Limb (tissue), 2 donors: ENCODE measurements around the gene TXN.

ENCODE experiments used
- DNase-seq, 2 donors: peaks; one replicate each; pipeline ENCODE4 v3.0.0-alpha.2; 2016; ENCODE audit errors: extremely low spot score in 2 of 2

Gene TXN

DNA sequence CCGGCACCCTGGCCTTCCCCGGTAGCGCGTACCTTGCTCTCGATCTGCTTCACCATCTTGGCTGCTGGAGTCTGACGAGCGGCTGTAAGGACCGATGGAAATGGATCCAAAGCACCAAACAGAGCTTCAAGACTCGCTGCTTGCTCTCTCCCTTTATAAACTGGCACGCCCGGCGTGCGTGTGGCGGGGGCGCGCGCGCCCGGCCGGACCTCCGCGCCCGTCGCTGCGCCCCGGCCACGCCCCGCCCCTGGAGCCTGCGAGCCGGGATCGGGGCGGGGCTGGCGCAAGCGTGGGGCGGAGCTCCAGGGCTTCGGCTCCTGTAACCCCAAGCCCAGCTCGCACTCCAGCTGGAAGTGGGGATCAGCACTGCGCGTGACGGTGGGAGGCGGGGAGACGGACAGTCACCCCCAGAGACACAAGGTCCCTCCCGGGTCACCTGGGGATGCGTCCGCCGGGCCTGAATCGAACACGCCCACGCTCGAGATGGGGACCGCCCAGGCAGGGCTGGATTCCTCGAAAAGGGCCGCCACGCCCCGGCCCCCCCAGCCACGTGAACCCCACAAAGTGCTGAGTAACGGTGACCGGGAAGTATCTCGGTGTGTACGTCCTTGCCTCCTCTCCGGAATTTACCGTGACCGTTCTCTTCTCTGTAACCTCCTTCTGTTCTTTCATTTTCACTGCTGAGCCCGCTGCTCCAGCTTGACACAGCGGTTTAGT is at the start of gene TXN:
TXN (minus strand) TSS at position 128 of the 717 bp plus-strand sequence; CDS start at position 56, 72 bp downstream.
- peak; percentile 89 to 93 for DNase-seq

DNA sequence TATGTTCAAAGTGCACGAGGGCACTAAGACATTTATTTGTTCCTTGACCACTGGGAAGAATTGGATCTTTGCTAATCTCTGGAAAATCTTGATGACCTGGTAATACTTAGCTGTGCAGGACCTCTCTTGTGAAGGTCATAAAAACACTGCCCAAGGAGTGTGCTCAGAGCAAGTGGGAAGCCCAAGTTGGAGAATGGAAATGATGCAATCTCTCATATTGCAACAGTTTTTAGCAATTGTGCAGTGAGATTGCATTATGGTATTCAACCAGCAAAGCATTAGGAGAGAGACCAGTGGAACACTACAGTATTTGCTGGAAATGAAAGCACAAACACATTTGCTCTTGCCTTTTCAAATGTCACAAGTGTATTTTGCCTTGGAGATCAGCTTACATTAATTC is 46.8 kb upstream of the TXN start:
- DNase-seq: no peak

DNA sequence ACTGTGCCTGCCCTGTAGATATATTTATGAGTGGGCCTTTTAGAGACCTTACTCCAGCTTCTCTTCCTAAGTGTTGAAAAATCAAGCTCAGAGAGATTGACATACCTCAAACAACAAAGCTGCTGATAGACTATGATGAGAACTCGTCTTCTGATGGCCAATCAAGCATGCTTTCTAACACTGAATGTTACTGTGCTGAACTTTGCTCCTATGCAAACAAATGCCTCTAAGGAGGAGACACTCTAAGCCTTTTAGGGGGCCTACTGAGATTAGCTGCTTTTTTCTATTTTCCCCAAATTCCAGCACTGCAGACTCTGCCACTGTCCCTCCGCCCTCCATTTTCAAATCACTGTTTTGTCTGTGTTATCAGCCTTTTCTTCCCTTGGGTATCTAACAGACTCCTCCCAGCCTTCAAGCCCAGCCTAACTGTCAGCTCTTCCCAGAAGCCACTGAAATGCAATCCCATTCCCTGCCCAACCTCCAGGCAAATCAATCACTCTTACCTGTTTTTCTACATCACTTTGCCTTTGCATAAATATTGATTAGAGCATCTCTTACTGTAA is 41.8 kb upstream of the TXN start:
- no peak for DNase-seq

DNA sequence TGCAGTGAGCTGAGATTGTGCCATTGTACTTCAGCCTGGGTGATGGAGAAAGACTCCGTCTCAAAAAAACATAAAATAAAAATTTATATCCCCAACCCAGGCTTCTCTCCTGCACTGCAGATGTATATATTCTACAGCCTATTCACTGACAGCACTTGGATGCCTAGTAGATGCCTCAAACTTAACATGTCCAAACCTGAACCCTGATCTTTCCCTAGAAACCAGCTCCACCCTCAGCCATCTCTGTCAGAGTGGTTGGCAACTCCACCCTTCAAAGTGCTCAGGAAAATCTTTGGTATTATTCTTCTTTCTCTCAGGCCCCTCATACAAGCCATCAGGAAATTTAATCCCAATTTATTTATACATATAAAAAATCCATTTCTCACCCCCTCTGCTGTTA is 36.9 kb upstream of the TXN start:
- no peak for DNase-seq

DNA sequence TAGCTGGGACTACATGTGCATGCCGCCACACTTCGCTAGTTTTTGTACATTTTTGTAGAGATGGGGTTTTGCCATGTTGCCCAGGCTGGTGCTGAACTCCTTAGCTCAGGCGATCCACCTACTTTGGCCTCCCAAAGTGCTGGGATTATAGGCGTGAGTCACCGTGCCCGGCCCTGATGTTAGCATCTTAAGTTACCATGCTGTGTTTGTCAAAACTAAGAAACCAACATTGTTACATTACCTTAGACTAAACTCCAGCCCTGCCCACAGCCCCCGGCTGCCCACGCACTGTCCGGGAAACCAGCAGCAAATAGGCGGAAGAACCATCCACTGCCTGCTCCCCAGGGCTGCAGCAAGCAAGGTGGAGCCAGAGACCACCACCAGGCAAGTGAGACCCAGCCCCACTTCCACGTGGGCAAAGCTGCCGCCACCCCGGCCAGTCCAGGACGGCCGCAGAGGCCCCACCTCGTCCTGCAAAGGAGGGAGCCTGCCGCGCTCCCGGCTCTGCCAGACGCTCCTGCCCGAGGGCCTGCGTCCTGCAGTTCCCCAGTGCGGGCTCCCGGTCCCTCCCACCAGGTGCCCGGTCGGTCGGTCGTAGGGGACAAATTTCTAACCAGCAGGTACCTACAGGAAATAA is 35.7 kb upstream of the TXN start:
- DNase-seq: no peak

DNA sequence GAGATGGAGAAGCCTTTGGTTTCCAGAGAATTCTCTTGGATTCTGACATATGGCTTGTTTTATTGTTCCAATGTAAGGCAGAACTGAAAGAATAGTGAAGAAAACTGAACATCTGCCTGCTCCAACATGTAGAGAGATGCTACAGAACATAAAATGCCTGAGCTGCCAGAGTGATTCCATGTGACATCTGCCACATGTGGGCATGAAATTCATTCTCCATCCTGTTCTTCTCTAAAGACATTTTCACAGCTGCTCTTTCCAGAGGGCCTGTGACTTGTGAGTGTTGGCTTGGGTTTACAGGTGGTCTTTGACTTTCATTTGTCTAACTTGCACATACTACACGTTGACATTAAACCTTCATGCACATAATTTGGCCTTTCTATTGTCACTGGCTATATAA is 33.7 kb upstream of the TXN start:
- DNase-seq: no peak

DNA sequence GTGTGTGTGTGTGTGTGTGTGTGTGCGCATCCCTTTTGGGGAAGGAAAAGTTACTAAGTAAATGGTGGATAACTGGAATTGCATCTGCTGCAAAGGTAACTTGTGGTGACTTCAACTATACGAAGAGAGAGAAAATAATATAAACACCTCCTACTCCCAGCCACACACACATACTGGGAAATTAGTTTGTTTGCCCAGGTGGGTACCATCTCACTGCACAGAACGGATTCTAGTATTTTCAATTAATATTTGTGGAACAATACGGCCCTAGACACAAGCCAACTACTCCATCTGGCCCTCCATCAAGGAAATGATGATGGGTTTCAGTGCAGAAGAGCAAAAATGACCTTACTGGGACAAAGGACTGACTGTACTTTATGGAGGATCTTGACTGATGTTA is 32.2 kb upstream of the TXN start:
- no peak for DNase-seq

DNA sequence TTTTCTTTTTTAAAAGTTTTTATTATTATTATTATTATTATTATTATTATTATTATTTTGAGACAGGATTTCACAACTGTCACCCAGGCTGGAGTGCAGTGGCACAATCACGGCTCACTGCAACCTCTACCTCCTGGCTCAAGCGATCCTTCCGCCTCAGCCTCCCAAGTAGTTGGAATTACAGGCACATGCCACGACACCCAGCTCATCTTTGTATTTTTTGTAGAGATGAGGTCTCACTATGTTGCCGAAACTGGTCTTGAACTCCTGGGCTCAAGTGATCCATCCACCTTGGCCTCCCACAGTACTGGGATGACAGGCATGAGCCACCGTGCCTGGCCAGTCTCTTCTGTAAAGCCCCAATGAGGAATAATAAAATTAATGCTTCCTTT is 31.0 kb upstream of the TXN start:
- DNase-seq: no peak

DNA sequence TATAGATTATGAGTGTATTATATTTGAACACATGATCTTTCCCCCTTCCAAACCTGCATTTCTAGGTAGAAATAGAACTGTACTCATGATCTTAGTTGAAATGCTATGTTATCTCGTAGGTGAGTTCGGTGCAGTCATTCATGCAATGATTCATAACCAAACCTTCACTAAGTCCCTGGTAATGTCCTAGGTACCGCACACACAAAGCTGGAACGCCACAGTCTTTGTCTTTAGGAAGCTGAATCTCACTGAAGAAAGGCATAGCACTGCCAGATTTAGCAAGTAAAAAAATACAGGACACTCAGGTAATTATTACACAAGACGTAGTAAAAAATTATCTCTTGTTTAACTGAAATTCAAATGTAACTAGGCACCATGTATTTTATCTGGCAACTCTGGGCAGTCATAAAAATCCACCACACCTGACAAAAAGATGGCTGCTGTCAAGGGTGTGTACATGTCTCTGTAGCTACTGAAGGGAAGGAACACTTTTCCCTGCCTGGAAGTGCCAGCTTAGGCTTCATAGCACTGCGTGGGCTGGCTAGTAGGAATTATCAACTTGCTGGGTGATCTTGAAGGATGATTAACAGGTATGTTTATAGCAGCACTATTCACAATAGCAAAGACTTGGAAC is 28.0 kb upstream of the TXN start:
- DNase-seq: no peak

DNA sequence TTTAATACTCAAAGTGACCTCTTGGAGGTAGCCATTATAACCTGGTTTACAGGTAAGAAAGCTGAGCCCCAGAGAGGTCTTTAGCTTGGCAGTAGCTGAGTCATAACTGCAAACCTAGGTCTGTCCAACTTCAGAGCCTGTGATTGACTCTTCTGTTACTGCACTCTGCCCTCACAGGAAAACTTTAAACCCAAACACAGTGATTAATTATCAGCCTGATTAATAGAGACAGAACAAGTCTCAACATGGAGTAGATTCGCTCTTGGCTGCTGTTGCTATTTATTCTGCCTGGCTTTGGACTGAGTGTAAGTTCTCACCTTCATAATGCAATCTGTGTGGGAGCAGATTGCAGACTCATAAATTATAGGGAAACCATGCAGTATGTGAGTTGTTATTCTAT is 27.4 kb upstream of the TXN start:
- no peak for DNase-seq

DNA sequence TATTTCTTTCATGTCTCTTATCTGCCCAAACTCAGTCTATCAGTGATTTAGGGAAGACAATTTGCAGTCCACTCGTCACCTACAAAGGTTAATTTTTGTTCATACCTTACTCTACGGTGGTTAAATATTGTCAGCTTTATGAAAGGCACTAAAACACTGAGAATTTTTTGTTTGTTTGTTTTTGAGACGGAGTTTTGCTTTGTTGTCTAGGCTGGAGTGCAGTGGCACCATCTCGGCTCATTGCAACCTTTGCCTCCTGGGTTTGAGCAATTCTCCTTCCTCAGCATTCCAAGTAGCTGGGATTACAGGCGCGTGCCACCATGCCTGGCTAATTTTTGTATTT is 26.4 kb upstream of the TXN start:
- no peak for DNase-seq

DNA sequence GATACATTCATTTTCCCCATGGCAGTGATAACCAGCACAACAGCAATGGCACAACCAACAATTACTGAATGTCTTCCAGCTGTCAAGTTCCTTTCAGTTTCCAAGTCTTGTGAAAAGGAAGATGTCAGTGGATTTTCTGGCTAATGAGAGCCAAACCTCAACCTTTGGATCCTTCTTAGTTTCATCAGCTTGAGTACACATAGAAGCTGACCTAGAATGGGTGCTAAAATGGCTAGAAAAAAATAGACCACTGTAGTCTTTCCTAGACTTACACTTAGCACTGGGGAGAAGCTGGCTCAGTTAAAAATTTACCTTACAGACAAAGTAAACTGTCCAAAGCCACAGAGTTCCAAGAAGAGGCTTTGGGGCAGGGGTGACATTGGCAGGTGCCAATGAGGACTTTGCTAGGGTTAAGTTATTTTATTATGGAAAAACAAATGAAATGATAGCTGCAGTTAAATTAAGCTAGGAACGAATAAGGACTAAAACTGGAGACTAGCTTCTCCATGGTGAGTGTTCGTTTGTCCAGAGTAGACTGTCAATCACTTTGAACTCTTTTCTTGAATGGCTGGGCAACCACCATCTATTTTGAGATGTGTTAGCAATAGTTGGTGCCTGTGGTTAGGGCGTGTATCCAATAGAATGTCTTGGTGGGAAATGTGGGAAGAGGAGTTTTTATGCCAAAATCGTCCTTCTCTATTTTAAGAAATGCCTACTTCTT is 25.9 kb upstream of the TXN start:
- no peak for DNase-seq

DNA sequence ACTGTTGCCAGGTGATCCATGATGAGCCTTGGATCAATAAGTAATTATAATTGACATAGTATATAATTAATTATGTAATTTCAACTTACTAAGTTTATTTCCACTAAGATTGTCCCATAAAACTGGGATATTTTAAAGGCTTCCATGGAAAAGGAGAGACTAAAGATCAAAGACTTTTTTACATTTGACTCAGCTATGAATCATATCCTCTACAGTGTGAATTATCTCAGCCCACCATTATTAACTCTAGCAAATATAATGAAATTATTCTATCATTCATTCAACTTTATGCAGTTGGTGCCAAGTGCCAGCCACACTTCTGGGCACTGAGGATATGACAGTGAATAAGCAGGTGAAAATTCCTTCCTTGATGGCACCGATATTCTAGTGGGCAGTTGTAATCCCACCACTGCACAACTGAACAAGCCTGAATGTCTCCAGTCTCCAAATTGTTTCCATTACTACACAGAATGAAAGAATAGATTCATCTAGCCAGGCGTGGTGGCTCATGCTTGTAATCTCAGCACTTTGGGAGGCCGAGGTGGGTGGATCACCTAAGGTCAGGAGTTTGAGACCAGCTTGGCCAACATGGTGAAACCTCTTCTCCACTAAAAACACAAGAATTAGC is 21.9 kb upstream of the TXN start:
- no peak for DNase-seq

DNA sequence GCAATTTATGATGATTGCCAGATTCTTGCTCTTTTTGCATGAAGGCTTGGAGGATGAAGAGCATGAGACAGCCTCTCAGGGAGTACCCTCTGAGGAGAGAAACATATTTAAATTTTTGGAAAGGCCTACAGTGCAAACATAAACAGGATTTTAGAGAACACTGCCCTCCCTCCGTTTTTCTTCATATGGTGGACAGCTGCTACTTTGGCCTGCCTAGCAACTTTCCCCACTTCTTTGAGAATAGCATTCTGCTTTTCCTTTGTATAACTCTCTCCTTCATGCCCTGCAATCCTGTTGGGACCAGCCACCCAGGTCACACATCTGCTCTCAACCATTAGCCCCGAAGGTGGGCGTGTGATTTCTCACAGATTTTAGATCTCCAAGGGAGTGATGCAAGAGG is 20.5 kb upstream of the TXN start:
- no peak for DNase-seq

DNA sequence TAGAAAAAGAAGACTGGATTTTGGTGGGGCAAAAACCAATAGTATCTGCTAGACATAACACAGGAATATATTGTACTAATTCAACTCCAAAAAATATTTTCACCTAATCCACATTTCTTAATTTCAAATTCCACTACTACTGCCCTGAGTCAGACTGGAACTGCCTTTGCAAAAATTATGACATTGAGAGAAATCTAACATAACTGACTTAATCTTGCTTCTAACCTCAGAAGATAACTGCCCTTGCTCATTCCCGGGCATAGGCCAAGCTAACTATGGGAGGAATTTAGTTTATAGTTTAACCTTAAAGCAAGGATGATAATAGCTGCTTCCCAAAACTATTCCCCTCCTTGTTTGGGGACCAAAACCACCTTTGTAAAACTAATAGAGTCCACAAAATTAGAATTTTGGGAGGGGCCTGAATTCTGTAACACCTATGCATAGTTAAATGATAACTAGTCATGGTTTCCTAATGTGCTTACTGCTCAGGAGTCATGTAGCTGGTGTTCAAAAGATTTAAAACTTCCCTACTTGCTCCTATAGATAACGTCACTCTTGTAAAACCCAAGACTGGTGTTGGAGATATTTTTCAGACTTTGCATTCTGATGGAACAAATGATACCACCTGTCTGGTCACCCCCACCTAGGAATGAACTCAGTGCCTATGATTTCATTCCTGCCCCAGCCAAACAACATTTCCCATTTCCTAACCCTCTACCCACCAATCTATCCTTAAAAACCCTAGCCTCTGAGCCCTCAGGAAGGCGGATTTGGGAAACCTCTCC is 14.1 kb upstream of the TXN start:
- DNase-seq: no peak

DNA sequence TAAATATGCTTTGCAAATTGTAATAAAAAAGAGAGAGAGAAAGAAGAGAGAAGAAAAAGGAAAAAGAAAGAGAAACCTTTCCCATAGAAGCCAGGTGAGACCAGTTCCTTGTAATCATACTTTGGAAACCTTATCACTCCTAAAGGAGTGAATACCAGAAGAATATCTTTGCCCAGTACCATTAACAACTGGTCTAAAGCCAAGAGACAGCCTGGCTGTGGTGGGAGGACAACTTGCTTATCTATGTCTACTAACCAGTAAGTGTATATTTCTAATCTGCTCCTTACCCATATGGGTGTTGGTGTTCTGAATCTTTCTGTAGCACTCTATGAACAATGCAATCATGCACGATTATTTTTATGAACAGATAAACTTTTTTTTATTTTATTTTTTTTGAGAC is 10.5 kb upstream of the TXN start:
- DNase-seq: no peak

DNA sequence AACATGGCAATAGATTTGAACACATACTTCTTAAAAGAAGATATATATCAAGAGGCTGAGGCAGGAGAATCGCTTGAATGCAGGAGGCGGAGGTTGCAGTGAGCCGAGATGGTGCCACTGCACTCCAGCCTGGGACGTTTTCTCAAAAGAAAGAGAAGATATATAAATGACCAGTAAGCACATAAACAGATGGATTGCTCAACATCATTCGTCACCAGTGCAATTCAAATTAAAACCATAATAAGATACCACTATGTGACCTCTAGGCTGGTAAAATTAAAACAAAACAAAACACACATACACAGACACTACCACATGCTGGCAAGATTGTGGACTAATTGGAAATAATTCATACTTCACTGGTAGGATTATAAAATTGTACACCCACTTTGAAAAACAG is 5.3 kb upstream of the TXN start:
- DNase-seq: no peak

DNA sequence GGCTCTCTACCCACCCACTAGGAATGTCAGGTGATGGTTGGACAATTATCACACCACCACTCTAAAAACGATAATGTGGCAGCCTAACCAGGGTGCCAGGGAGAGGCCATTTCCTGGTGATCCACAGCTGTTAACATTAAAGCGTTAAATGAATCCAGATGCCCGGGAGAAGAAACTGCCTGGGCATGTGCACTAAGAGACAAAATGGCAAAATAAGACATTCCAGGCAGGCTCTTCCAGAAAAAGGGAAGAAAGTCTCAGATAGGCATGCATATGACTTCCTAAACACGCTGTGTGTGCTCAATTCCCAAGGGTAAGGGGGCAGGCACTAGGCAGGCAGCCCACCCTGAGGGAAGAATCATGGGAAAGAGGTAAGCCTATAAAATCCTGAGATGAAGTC is 4.6 kb upstream of the TXN start:
- DNase-seq: no peak

DNA sequence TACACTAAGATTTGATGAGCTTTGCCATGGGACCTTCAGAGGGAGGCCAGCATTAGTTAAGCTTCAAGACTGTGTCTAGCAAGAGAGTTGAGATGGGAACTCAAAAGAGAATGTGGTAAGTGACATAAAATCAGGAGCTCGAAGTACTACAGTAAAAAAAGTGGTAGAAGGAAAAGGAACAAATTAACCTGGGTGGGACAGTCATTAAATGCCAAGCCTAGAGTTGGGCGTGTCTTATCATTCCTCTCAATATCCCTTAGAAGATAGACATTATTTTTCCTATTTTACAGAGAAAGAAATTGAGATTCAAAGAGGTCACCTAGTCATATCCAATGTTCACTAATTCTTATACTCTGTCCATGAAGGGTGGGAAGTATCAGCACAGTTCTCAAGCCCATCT is 3.3 kb upstream of the TXN start:
- DNase-seq: no peak

DNA sequence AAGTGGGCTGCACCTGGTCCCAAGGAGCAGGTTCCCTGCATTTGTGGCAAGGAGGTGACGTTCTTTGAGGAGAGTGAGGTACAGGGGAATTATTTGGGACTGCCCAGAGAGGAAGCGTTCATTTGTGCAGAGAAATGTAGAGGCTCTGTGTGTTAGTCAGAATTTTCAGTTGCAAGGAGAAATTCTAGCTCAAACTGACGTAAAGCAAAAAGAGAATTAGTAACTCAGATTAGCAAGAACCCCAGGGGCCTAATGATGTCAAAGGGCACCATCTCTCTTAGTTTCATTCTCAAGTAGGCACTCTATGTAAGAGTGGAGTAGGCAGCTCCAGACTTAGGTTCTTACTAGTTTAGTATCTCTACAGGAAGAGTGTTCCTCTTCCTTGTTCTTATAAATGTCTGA is 2.4 kb upstream of the TXN start:
- DNase-seq: no peak

DNA sequence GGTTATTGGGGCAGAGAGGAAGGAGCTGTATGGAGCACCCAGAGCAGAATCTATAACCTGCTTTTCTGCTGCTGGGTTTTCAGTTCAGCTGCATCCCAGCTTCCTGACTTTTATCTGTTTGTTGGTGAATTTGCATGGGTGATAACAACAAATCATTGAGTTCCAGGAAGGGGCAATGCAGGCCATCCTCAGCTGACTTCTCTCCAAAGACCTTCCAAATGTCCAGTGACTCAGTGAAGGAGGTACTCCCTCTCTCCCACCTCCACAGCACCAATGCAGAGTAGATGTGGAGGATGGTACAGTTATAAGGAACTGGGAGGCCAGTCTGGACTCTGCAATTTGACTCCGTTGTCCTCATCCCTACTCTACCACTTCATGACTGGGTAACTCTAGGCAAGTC is 1.6 kb upstream of the TXN start:
- no peak for DNase-seq
